Measurements from ENCODE around the gene PPARGC1A.

Gene PPARGC1A, protein sequence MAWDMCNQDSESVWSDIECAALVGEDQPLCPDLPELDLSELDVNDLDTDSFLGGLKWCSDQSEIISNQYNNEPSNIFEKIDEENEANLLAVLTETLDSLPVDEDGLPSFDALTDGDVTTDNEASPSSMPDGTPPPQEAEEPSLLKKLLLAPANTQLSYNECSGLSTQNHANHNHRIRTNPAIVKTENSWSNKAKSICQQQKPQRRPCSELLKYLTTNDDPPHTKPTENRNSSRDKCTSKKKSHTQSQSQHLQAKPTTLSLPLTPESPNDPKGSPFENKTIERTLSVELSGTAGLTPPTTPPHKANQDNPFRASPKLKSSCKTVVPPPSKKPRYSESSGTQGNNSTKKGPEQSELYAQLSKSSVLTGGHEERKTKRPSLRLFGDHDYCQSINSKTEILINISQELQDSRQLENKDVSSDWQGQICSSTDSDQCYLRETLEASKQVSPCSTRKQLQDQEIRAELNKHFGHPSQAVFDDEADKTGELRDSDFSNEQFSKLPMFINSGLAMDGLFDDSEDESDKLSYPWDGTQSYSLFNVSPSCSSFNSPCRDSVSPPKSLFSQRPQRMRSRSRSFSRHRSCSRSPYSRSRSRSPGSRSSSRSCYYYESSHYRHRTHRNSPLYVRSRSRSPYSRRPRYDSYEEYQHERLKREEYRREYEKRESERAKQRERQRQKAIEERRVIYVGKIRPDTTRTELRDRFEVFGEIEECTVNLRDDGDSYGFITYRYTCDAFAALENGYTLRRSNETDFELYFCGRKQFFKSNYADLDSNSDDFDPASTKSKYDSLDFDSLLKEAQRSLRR

DNA sequence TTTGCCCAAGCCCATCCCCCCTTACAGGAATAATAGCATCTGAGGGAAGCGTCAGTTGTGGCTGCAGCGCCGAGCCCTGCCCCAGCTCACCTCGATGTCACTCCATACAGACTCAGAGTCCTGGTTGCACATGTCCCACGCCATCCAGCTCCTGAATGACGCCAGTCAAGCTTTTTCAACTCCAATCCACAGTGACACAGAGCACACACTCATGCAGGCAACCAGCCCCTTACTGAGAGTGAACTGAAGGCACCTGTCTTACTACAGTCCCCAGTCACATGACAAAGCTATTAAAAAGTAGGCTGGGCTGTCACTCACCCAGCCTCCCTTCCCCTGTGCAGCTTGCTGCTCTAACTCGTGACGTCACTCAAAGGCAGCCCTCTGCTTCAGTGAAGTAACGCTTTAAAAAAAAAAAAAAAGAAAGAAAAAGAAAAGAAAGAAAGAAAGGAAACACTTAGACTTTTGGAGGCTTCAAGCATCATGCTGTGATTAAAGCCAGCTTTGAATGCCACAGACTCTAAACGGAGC is at the start of gene PPARGC1A:
Gene PPARGC1A (minus strand): TSS at position 234 of the 528 bp plus-strand sequence. CDS start 90 bp downstream, at position 144.
- DNase-seq (ENCODE audit: low read depth) = no peak

DNA sequence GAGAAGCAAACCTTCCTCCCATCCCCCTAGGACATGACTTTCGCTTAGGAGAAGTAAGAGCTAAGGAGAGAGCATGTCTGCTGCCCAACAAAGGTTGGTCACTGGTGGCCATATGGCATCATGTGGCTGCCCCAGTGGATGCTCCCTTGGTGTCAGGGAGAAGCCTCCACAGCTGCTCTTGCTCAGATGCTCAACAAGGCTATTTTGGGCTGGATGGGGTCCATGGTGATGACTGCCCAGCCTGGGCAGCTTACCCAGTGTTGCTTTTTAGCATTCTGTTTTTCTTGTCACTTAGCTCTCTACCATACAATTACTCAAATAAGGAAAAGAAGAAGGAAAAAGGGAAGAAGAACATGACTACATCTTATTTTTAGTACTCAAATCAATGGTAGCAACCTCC is 48.9 kb upstream of the PPARGC1A start:
- no peak for DNase-seq (ENCODE audit: low read depth)

DNA sequence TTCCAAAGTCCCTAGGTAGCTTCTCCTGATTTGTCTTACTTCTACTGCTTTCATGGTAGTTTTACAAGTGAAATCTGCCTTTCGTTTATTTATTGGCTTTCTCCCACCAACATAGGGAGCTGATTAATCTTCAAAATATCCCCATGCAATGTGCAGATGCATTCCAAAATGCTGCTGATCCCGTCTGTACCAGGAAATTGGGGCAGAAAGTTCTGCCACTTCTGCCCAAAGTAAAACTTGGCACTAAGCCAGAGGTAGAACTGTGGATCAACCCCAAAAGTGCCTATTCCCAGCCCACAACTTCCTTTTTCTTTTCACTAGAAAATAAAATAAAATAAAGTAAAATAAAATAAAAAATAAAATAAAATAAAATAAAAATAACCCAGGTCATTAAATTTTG is 47.3 kb upstream of the PPARGC1A start:
- no peak for DNase-seq (ENCODE audit: low read depth)

DNA sequence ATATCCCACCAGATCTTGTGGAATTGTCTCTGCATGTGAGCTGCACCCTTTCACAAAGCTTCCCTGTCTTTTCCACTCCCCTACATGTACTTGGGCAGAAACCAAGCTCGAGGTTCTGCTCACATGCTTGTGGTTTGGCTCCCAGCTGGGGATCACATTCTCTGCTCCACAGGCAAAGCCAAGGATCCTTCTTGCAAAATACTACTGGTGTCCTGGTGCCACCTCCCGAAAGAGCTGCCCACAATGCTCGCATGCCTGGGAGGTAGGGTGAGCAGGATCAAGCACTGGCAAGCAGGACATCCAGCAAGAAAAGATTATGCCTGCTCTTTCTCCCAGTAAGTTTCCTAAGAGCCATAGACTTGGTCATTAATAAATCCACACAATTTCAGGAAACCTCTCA is 45.1 kb upstream of the PPARGC1A start:
- DNase-seq (ENCODE audit: low read depth) = no peak

DNA sequence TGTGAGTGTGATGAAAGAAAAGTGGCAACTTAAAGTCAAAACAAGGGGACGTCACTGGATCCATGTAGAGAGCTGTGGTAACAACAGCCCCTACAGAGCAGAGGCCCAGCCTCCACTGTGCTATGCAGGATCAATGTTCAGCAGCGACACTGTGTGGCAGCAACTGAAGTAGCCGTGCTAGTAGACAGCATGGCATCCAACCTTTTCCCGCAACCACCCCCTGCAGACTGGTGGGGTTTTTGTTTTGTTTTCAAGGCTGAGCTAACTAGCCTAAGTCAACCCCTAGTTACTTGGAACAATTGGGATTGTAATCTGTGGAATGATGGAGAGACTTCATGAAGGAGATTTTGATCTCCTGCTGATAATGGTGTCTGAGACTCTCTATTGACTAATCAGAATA is 44.4 kb upstream of the PPARGC1A start:
- DNase-seq (ENCODE audit: low read depth) = no peak

DNA sequence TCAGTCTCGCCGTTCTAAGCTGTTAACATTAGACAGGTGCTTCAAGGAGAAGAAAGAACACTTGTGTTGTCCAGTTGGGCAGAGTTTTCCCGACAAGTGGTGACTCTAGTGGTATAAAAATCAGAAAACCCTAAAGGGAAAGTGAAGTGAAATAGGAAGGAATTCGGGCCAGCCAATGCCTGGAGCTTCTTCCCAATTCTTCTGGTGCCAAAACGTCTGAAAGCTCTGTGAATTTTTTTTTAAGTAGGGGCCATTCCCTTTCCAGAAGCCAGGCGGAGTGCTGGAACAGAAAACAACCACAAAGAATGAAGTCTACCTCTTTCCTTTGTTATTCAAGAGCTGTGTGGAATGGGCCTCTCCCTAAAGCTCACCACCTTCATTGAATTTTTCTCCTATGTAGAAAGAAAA is 43.1 kb upstream of the PPARGC1A start:
- no peak for DNase-seq (ENCODE audit: low read depth)

DNA sequence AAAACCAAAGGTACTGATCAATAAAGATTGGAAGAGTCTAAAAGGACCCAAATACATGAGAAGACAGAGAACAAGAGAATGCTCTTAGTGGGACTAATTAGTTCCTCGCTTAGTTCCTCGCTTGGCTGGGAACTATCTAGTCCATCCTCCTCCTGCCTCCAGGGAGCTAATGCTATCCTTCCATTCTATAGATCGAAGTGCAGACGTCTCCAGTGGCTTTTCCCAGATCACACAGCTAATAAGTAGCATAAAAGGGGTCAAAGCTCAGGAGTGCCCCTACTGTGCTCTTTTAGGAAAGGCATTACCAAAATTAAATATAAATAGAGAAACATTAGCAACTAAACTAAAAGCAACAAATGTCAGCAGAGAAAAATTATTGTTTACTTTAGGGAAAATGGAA is 42.3 kb upstream of the PPARGC1A start:
- DNase-seq (ENCODE audit: low read depth) = no peak

DNA sequence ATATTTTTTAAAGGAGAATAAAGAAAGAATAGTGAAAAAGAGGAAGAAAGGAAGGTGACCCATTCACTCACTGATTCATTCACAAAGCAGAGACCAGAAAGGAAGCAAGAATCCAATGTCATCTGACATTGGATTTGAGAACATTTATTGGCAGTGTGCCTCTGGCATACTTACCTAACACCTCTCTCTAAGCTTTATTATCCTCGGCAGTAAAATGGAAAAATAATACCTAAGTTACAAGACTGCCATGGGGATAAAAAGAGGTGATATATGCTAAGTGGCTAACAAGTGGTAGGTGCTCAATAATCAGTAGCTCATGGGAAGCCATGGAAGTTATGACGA is 41.6 kb upstream of the PPARGC1A start:
- no peak for DNase-seq (ENCODE audit: low read depth)

DNA sequence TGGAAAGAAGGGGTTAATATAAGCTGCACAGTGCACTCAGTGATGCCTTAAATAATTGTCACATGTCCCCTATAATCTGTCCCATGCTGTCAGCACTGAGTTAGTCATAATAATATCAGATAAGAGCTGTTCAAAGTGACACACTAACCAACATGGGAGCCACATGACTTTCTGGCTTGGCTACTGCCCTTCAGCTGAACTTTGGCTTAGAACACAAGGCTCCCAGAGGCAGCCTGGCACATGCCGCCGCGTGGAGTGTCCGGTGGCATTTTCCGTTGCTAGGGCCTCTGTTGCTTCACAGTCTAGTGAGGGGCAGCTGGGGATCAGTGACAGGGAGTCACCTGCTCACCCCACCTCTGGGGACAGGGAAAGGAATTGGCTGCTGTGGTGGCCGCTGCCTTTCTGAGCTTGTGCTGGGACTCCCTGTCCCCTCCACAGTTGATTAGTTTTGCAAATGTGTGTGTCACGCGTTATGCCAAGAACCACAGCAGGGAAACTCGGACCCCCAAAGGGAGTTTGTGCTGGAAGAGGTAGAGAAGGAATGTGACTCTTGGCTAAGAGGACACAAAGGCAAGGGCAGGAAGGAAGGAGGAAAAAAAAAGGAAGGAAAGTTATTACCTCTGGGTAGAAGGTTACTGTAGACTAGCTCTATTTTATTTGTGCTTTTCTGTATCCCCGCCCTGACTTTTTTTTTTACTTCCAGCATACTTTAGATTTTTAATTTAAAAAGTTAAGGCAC is 41.1 kb upstream of the PPARGC1A start:
- DNase-seq (ENCODE audit: low read depth) = no peak

DNA sequence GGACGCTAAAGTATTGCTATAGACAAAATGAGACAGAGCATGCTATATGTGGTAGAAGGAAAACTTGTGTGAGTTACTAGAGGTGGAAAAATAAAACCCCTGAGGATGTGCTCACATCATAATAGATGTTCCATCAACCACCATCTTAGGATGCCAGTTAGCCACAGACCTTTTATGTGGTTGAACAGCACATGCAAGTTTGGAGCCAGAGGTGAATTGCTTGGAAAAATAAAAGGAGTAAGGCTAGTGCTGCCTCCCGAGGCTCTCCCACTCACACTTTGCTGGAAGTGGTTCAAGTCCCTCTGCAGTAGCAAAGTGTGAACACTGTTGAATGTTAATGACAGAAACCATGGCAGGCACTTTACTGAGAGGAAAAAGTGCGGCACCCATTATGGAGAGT is 39.4 kb upstream of the PPARGC1A start:
- DNase-seq (ENCODE audit: low read depth) = no peak

DNA sequence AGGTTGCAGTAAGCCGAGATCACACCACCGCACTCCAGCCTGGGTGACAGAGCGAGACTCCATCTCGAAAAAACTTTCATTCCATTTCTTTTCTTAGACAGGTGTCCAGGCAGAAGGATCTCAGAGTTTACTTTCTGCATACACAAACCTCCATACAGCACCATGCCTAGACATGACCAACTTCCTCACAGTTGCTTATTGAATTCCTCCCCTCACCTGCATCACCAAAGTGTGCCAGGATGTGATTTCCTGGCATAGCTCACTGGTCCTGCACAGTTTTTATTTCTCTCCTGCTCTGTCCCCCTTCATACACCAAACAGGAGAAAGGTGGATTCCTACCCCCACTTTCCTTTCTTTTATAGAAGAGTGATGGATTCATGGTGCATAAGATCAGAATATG is 34.7 kb upstream of the PPARGC1A start:
- DNase-seq (ENCODE audit: low read depth) = no peak

DNA sequence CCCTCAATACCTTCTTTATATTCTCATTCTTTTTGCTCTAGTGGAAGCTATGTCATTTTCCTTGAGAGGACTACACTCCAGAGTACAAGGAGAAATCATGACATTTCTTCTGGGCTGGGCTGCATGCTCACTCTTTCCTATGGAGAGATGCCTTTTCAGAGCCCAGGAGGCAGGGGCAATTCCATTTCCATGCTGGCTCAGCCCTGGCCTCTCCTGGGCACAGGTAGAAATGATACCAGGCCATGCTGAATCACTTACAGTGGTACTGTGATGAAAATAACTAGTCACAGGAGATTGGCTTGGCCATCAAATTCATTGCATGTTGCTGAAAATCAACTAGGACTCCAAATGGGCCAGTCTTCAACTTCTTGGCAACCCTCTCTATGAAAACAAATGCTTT is 34.0 kb upstream of the PPARGC1A start:
- DNase-seq (ENCODE audit: low read depth) = no peak

DNA sequence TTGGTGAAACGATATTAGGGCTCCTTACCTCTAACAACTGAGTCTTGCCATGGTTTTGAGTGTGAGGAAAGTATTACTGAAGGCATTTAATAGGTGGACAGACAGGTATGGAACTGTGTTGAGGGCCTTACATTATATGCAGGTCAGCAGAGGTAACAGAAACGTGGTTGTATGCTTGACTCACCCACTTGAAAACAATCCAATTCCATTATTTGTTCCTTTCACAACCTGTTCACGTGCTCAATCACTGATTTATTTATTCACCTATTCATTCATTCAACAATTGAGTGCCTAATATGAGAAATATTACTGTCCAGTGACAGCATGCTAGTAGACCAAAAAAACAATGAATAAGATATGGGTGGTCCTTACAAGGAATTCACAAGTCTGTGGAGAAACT is 33.3 kb upstream of the PPARGC1A start:
- DNase-seq (ENCODE audit: low read depth) = no peak

DNA sequence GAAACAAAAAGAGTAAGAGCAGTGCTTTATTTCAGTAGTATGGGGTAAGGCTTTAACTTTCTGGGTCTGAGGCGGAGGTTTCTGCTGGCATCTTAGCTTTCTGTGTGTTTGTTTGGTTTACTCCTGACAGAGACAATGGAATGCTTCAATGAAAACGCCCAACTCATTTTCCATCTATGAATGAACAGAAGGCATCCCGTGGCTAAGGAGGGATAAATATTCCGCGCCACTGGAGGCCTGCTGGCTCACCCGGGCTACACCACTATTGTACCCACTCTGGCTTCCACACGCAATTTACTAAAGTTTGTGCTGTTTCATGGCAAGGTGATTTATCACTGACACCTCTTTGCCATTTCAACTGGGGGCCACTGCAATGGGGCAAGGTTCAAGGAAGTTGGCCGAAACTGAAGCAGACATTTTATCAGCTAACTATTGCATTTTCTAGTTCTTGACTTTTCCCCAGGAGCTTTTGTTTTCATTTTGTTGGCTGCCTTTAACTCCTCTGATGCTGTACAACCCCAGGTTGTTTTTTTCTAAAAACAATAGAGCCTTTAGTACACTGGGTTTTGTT is 32.8 kb upstream of the PPARGC1A start:
- DNase-seq (ENCODE audit: low read depth) = no peak

DNA sequence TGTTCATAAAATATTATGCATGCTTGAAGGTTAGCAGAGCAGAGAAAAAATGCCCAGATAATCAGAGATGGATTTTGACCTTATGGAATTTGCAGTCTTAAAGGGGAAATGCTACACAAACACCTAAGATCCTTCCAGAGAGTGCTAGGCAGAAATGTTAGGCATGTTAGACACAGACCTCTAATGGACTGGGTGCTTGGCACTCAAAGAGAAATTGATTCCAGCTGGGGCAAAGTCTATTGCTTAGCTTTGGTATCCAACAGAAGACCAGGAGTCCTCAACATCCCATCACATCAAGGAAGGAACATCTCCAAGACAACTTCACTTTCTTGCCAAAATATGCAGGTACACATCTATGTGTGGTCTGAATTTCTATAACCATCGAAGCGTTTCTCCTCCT is 32.2 kb upstream of the PPARGC1A start:
- no peak for DNase-seq (ENCODE audit: low read depth)

DNA sequence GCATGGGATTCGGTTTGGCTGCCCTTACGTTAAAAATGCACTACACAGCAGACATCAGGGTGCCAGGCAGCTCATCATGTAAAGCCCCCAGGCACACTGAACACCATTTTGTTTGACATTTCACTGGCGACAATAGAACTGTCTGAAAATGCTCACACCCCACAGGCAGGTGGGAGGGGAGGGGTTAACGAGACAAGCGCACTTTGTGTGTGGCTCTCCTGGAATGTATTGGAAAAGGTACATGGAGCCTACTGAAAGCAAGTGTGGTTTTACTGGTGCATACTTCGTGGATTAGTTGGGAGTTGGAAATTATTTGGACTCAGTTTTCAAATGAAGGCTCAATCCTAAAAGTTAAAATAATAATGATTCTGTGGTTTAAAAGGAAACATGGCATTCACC is 31.6 kb upstream of the PPARGC1A start:
- no peak for DNase-seq (ENCODE audit: low read depth)

DNA sequence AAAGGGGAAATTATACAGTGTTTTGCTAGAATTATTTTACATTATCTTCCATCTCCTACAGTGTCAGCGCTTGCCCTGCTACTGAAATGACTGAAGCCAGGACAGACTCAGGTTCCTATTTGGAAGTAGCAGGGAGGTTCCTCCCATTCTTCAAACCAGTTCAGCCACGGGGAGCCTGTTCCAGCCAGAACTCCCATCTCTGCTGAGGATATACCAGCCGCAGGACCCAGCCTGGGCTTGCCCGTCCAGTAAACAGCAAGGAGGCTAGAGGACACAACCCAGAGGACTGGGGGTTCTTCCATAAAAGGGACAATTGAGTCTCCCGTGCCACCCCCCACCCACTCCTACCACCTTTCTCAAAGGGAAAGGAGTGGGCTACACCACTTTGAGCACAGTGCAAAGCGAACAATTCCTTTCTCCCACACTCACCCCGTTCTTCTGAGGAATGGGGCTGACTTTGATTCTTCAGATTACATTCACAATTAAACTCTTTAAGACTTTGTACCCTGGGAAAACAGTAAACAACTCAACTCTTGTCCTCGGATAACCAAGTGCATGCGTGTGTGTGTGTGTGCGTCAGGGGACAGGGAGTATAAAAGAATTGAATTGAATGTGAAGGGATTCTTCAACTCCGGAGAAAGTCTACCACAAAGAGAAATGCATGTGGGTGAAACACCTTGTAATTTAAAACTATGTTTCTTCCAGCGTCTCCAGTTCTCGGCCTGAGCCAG is 31.0 kb upstream of the PPARGC1A start:
- DNase-seq (ENCODE audit: low read depth) = no peak

DNA sequence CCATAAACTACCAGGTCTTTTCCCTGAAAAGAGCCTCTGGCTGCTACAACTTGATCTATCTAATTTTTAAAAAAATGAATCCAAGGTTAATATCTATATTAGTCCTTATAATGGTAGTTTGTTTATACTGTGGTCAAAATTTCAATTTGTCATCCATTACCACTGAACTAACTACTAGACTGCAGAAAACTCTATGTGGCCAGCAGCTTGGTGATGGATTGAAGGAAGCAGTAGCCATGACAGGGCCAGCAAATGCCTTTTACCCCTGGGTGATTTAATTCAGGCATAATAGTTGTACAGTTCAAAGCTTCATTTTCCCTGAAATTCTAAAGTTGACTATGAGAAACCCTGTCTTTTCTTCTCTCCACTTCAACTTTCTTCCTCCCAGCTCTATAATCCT is 30.4 kb upstream of the PPARGC1A start:
- DNase-seq (ENCODE audit: low read depth) = no peak

DNA sequence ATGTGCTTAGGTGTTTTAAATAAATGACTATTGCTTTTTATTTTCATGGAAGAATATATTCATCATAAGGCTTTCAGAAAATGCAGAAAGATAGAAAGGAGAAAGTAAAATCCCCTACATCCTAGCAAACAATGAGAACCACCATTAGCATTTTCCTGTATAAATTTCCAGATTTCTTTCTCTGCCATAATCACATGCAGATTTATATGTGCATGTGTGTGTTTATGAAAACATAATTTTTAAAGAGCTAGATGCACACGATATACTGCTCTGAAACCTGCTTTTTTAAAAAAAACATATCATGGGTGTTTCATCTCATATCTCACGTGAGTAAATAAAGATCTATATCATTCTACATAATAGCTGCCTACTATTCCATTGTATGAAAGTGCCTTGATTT is 26.4 kb upstream of the PPARGC1A start:
- no peak for DNase-seq (ENCODE audit: low read depth)

DNA sequence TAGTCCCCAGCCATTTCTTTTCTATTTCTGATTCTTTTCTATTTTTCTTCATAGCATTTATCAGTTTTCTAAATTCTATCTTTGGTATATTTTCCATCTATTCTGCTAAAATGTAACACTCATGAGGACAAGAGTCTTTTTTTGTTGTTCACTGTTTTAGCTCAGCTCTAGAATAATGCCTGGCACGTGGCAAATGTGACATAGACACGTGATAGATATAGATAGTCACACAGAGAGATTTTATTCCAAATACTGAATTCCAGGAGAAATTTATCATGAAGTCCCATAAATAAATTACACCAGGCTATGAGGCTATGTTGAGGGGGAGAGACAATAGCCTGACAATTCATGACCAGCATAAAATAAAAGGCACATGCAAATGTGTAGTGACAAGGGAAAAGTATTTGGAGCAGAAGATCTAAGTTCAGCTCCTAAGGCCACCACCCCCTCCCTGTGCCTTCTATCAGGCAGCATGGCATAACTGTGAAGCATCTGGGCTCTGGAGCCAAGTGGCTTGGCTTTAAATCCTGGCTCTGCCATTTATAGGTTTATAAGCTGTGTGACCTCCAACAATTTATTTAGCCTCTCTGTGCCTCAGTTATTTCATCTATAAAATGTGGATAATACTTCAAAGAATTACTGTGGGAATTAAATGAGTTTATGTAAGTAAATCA is 25.7 kb upstream of the PPARGC1A start:
- DNase-seq (ENCODE audit: low read depth) = no peak
